H9 (cell line): ENCODE data around the gene DNM1. TPM values are rescaled to one million over a fixed set of nuclear protein-coding genes. Genes with fewer than 3 reads are reported as not detected.

Source experiments
- DNase-seq: peaks from one replicate; pipeline ENCODE4 v3.0.0-alpha.2; 2017
- H2AFZ ChIP-seq: one replicate; pipeline ENCODE4 v1.6.1; 2013; ENCODE audit warnings: mild to moderate bottlenecking, low read length, control low read depth, moderate library complexity
- H2AK5ac ChIP-seq: 2 replicates; pipeline ENCODE4 v1.6.1; 2013; ENCODE audit warnings: low read length, control low read depth, mixed read lengths; ENCODE audit not compliant: insufficient read length
- H2BK120ac ChIP-seq: one replicate; pipeline ENCODE4 v1.6.1; 2013; ENCODE audit warnings: low read depth, mild to moderate bottlenecking, low read length, control low read depth, inconsistent platforms; ENCODE audit not compliant: poor library complexity, severe bottlenecking
- H2BK12ac ChIP-seq: 2 replicates; pipeline ENCODE4 v1.6.1; 2013; ENCODE audit warnings: low read length, control low read depth, mixed read lengths, low read depth; ENCODE audit not compliant: insufficient read length
- H2BK15ac ChIP-seq: 2 replicates; pipeline ENCODE4 v1.6.1; 2013; ENCODE audit warnings: low read depth, low read length, control low read depth
- H2BK20ac ChIP-seq: one replicate; pipeline ENCODE4 v1.6.1; 2013; ENCODE audit warnings: low read depth, mild to moderate bottlenecking, low read length, control low read depth, inconsistent platforms; ENCODE audit not compliant: poor library complexity, severe bottlenecking
- H2BK5ac ChIP-seq: 2 replicates; pipeline ENCODE4 v1.6.1; 2013; ENCODE audit warnings: low read length, control low read depth, mixed read lengths; ENCODE audit not compliant: insufficient read length
- H3K14ac ChIP-seq: 2 replicates; pipeline ENCODE4 v1.6.1; 2013; ENCODE audit warnings: low read length, control low read depth; ENCODE audit not compliant: insufficient read depth
- H3K18ac ChIP-seq: 2 replicates; pipeline ENCODE4 v1.6.1; 2013; ENCODE audit warnings: low read depth, mild to moderate bottlenecking, mixed read lengths, low read length, control low read depth; ENCODE audit not compliant: insufficient read length
- H3K23ac ChIP-seq: 2 replicates; pipeline ENCODE4 v1.6.1; 2013; ENCODE audit warnings: low read length, control low read depth, mixed read lengths, low read depth; ENCODE audit not compliant: insufficient read length
- H3K23me2 ChIP-seq: 2 replicates; pipeline ENCODE4 v1.6.1; 2013; ENCODE audit warnings: low read depth, mild to moderate bottlenecking, mixed read lengths, low read length, control low read depth; ENCODE audit not compliant: insufficient read length, poor library complexity, severe bottlenecking
- H3K27ac ChIP-seq: 2 replicates; pipeline ENCODE4 v1.5.1; 2013; ENCODE audit warnings: low read length, control low read depth, mixed read lengths, low read depth; ENCODE audit not compliant: insufficient read length
- H3K27me3 ChIP-seq: 2 replicates; pipeline ENCODE4 v1.6.1; 2013; ENCODE audit warnings: low read length, control low read depth, inconsistent platforms; ENCODE audit not compliant: insufficient read depth
- H3K4ac ChIP-seq: 2 replicates; pipeline ENCODE4 v1.6.1; 2013; ENCODE audit warnings: low read depth, mild to moderate bottlenecking, control low read depth, inconsistent platforms, low read length, moderate library complexity
- H3K4me1 ChIP-seq: 2 replicates; pipeline ENCODE4 v1.6.1; 2013; ENCODE audit warnings: low read length, control low read depth, inconsistent platforms; ENCODE audit not compliant: insufficient read depth
- H3K4me2 ChIP-seq: 2 replicates; pipeline ENCODE4 v1.6.1; 2013; ENCODE audit warnings: low read length, control low read depth, mixed read lengths; ENCODE audit not compliant: insufficient read length, insufficient read depth
- H3K56ac ChIP-seq: 2 replicates; pipeline ENCODE4 v1.6.1; 2013; ENCODE audit warnings: low read depth, mild to moderate bottlenecking, mixed read lengths, low read length, control low read depth; ENCODE audit not compliant: insufficient read length
- H3K79me1 ChIP-seq: 2 replicates; pipeline ENCODE4 v1.6.1; 2013; ENCODE audit warnings: low read depth, mild to moderate bottlenecking, moderate library complexity, low read length, control low read depth, inconsistent platforms; ENCODE audit not compliant: insufficient read depth, poor library complexity, severe bottlenecking
- H3K79me2 ChIP-seq: 2 replicates; pipeline ENCODE4 v1.6.1; 2013; ENCODE audit warnings: low read length, control low read depth, inconsistent platforms; ENCODE audit not compliant: insufficient read depth
- H3K9ac ChIP-seq: 2 replicates; pipeline ENCODE4 v1.6.1; 2013; ENCODE audit warnings: low read length, control low read depth, mixed read lengths; ENCODE audit not compliant: insufficient read length; ENCODE audit errors: extremely low read depth
- H3K9me3 ChIP-seq: one replicate; pipeline ENCODE4 v1.6.1; 2013; ENCODE audit warnings: low read depth, low read length, inconsistent platforms; ENCODE audit not compliant: control insufficient read depth
- H3T11ph ChIP-seq: one replicate; pipeline ENCODE4 v1.6.1; 2013; ENCODE audit warnings: mild to moderate bottlenecking, low read length, control low read depth, inconsistent platforms
- H4K20me1 ChIP-seq: one replicate; pipeline ENCODE4 v1.6.1; 2013; ENCODE audit not compliant: control insufficient read depth, insufficient read length, insufficient read depth
- H4K5ac ChIP-seq: 2 replicates; pipeline ENCODE4 v1.6.1; 2013; ENCODE audit warnings: low read depth, mild to moderate bottlenecking, mixed read lengths, low read length, control low read depth; ENCODE audit not compliant: insufficient read length
- H4K8ac ChIP-seq: replicated peaks from 2 replicates; pipeline ENCODE4 v1.6.1; 2013; ENCODE audit warnings: low read length, control low read depth, mixed read lengths, low read depth; ENCODE audit not compliant: insufficient read length
- H4K91ac ChIP-seq: 2 replicates; pipeline ENCODE4 v1.6.1; 2013; ENCODE audit warnings: low read depth, mild to moderate bottlenecking, moderate library complexity, mixed read lengths, low read length, control low read depth; ENCODE audit not compliant: insufficient read length
- H3K27ac Mint-ChIP-seq, 3 experiments: 2 replicates in 2 of 3; 3 replicates in 1 of 3; pipeline ENCODE4 v1.8.0; 2020 to 2021; ENCODE audit warnings: mixed read lengths in 3 of 3, mild to moderate bottlenecking in 1 of 3, moderate library complexity in 1 of 3
- H3K27me3 Mint-ChIP-seq: 2 replicates; pipeline ENCODE4 v1.8.0; 2021; ENCODE audit warnings: low read depth, mild to moderate bottlenecking, moderate library complexity, mixed read lengths
- H3K36me3 Mint-ChIP-seq, 3 experiments: 2 replicates in 2 of 3; 3 replicates in 1 of 3; pipeline ENCODE4 v1.8.0; 2020 to 2021; ENCODE audit warnings: low read depth in 3 of 3, mixed read lengths in 3 of 3; ENCODE audit not compliant: insufficient read depth in 1 of 3
- H3K4me1 Mint-ChIP-seq, 2 experiments: 2 replicates each; pipeline ENCODE4 v1.8.0; 2020; ENCODE audit warnings: mixed read lengths in 2 of 2
- H3K4me3 Mint-ChIP-seq, 2 experiments: 2 replicates in 1 of 2; 3 replicates in 1 of 2; pipeline ENCODE4 v1.8.0; 2020 to 2021; ENCODE audit warnings: mild to moderate bottlenecking in 2 of 2, mixed read lengths in 2 of 2, moderate library complexity in 1 of 2
- H3K9me3 Mint-ChIP-seq, 2 experiments: 2 replicates in 1 of 2; 3 replicates in 1 of 2; pipeline ENCODE4 v1.8.0; 2020; ENCODE audit warnings: mild to moderate bottlenecking in 2 of 2, mixed read lengths in 2 of 2, moderate library complexity in 1 of 2
- WGBS: extraction: QIAGEN DNeasy Blood & Tissue Kit; methylation state at CpG from one replicate; pipeline ENCODE4 v1.1.7; 2013; ENCODE audit warnings: missing lambda C conversion rate, low lambda C conversion rate, mixed read lengths; ENCODE audit not compliant: insufficient read length; ENCODE audit errors: extremely low coverage; 5-methylcytosine and 5-hydroxymethylcytosine counted together
- total RNA-seq: library from RNA; stranded (reverse); gene quantifications from 2 replicates; pipeline ENCODE4 v1.2.1, GENCODE V29; 2021
- TF ChIP-seq, protein P1 (sequence below): fragments of 200-600 bp; sonication (generic); conservative IDR thresholded peaks from 3 replicates; pipeline ENCODE4 v1.8.0; 2021; ENCODE audit warnings: antibody characterized with exemption, mild to moderate bottlenecking

Gene DNM1
- total RNA-seq, 1 experiment from 2014 or later = 58.0 TPM

DNA sequence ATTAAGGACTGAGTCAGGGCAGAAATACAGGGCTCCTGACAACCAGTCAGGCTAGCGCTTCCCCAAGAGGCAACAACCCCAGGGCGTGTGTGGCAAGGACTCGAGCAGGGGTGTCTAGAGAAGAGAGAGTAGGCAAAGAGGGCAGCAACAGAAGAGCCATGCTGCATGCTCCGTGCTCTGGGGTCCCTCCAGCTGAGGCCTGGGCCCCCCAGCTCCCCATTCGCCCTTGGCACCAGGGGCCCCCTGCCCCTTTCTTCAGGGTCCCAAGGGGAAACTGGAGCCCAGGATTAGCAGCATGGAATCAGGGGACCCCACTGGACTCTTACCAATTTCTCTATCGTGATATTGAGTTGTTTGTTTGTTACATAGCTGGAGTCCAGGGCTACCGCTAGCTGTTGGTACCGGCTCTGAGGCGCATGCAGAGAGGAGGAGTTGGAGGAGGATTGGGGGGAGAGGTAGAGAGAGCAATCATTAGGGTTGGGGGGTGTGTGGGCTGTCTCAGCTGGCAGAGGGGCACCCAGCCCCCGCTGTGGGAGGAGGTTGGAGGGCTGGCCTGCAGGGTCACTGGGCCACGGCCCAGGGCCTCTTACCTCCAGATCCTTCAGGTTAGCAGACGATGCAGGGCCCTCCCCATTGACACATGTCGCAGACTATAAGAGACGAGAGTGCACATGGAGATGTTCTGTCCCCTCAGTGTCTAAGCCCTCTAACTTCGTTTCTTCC lies 63.9 kb downstream of the DNM1 start:
- Histone ChIP-seq H3K4ac (no peak overlapping the region), H3K14ac (no peak overlapping the region), H3K9me3 (no peaks in the 10 kb centered on the region), H2BK20ac (no peak overlapping the region), H4K20me1 (no peaks in the 10 kb centered on the region), H2AFZ (no peak overlapping the region), H3K56ac (no peak overlapping the region), H2AK5ac (no peak overlapping the region), H3K4me1 (no peaks in the 10 kb centered on the region), H3K79me2 (no peaks in the 10 kb centered on the region), H3K27me3 (no peaks in the 10 kb centered on the region), H3T11ph (no peak overlapping the region), H3K9ac (no peak overlapping the region), H3K4me2 (no peak overlapping the region), H2BK120ac (no peak overlapping the region), H2BK15ac (no peak overlapping the region), H3K27ac (no peak overlapping the region), H4K5ac (no peak overlapping the region), H4K8ac (no peak overlapping the region), H2BK12ac (no peak overlapping the region), H2BK5ac (no peak overlapping the region), H3K18ac (no peak overlapping the region), H3K23me2 (no peaks in the 10 kb centered on the region), H4K91ac (no peak overlapping the region), H3K79me1 (no peaks in the 10 kb centered on the region), H3K23ac (no peak overlapping the region)
- H3K27me3 Mint-ChIP-seq = no peaks in the 10 kb centered on the region; the same call in 1 of the 2 replicates
- no peaks in the 10 kb centered on the region for H3K9me3 Mint-ChIP-seq
- no peaks in the 10 kb centered on the region for H3K4me1 Mint-ChIP-seq
- peak overlapping the region in 1 of 3 experiments; percentile 67; a peak in 2 of 7 replicates for H3K27ac Mint-ChIP-seq
- DNase-seq = no peak
- TF ChIP-seq, protein P1, sequence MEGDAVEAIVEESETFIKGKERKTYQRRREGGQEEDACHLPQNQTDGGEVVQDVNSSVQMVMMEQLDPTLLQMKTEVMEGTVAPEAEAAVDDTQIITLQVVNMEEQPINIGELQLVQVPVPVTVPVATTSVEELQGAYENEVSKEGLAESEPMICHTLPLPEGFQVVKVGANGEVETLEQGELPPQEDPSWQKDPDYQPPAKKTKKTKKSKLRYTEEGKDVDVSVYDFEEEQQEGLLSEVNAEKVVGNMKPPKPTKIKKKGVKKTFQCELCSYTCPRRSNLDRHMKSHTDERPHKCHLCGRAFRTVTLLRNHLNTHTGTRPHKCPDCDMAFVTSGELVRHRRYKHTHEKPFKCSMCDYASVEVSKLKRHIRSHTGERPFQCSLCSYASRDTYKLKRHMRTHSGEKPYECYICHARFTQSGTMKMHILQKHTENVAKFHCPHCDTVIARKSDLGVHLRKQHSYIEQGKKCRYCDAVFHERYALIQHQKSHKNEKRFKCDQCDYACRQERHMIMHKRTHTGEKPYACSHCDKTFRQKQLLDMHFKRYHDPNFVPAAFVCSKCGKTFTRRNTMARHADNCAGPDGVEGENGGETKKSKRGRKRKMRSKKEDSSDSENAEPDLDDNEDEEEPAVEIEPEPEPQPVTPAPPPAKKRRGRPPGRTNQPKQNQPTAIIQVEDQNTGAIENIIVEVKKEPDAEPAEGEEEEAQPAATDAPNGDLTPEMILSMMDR = no peak
- no CpG with 5 or more reads among the region's 15 CpGs for WGBS
- H3K36me3 Mint-ChIP-seq = peaks cover 15 to 51% (median 46%) of the 10 kb centered on the region in 3 experiments; a peak in 6 of 7 replicates
- no peak overlapping the region; a peak in 1 of 5 replicates for H3K4me3 Mint-ChIP-seq
